Measurements from ENCODE around the gene EIF2S1.
"Not testable (repeated sequence)": the region's sequence is repeated elsewhere in the genome, so short reads cannot be mapped to it uniquely, and the experiment has no call there.

Gene EIF2S1

GRCh38 chr14:67411820-67412421 is 51.8 kb downstream of the EIF2S1 start, which contains the start of gene PLEK2:
Gene PLEK2, minus strand, starts transcription at chr14:67412165. Its CDS starts 106 bp downstream, at chr14:67412059.
- H3K4me3 ChIP-seq (ENCODE audit: low read depth, low read length) = peak within 1 kb of the TSS; percentile 57
- no peak for TF ChIP-seq CTCF (IDR thresholded peaks at IDR 0.05; ENCODE audit: insufficient read depth, low read length, missing control alignments)
- no peak for DNase-seq (ENCODE audit: low read depth, low spot score)
- ChIA-PET CTCF (interaction anchor here (0.8 to 4.1 kb wide), 3 partner anchors 16 to 159 kb away, joined by 3 to 34 read pairs (median 5); no protein-coding TSS in a partner anchor), POLR2A (no interaction called here)

DNA sequence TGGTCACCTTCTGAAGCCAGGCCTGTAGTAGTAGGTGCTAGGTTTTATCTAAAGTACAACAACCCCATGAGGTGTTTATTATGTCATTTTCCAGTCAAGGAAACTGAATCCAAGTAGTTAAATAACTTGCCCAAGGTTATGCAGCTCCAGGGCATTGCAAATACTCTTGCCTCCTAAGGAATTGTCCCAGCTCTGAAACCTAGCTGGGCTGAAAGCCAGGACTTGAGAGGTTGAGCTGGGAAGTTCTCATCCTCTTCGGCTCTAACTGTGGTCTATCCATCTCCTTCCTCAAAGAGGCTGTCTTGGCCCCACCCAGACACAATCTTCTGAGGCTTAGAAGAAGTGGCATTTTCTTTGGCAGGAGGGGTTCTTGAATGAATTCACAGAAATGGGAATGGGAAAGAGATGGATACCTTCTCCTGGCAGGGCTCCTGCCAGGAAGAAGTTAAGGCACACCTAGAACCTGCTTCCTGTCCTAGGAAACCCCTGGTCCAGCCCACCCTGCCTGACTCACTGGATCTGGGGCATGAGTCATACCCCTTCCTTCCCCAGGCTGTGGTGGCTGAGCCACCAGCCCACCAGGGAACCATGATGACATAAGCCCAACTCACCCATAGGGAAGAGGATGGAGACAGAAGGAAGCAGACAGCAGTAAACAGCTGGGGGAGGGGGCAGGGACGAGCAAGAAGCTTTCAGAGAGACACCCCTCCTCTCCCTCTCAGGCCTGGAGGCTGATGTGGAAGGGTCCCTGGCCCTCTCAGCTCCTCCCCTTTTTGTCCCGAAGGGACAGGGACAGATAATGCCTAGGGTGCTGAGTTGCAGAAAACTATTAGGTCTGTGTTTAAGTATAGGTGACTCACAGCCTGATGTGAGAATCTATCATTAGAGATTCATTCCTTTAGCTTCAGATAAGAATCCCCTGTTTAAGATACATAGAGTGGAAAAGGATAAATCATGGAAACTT is 54.0 kb downstream of the EIF2S1 start:
- ChIA-PET POLR2A (no interaction called here), CTCF (interaction anchor here (0.7 to 2.5 kb wide), 5 partner anchors 10 to 290 kb away, joined by 3 to 19 read pairs (median 4); partner anchors contain the start of genes ATP6V1D and EIF2S1)
- no peak for TF ChIP-seq CTCF (IDR thresholded peaks at IDR 0.05; ENCODE audit: insufficient read depth, low read length, missing control alignments)
- H3K4me3 ChIP-seq (ENCODE audit: low read depth, low read length) = no peak overlapping the region
- no peak for DNase-seq (ENCODE audit: low read depth, low spot score)

- H3K4me3 ChIP-seq (ENCODE audit: low read depth, low read length); POLR2A ChIA-PET: not testable (repeated sequence)
- CTCF ChIA-PET = interaction anchor here (1.8 to 4.9 kb wide), 3 partner anchors 11 to 111 kb away, joined by 6 to 68 read pairs (median 19); no protein-coding TSS in a partner anchor
These were observed 55.5 kb downstream of the EIF2S1 start for GRCh38 chr14:67415610-67416009.

GRCh38 chr14:67416085-67416484 is 56.0 kb downstream of the EIF2S1 start:
- DNase-seq (ENCODE audit: low read depth, low spot score) = no peak
- H3K4me3 ChIP-seq (ENCODE audit: low read depth, low read length) = no peak overlapping the region
- POLR2A ChIA-PET = no interaction called here
- CTCF ChIA-PET = interaction anchor here (1.8 to 4.9 kb wide), 2 partner anchors 10 to 110 kb away, joined by 6 to 68 read pairs; no protein-coding TSS in a partner anchor
- TF ChIP-seq CTCF (IDR thresholded peaks at IDR 0.05; ENCODE audit: insufficient read depth, low read length, missing control alignments) = no peak

More at GRCh38 chr14:67415610-67416009, 55.5 kb downstream of the EIF2S1 start:
- DNase-seq (ENCODE audit: low read depth, low spot score) = not testable (repeated sequence)

GRCh38 chr14:67416810-67417209 is 56.7 kb downstream of the EIF2S1 start:
- DNase-seq (ENCODE audit: low read depth, low spot score) = no peak
- POLR2A ChIA-PET = no interaction called here
- CTCF ChIA-PET = interaction anchor here (1.8 to 4.9 kb wide), 2 partner anchors 10 to 110 kb away, joined by 6 to 68 read pairs; no protein-coding TSS in a partner anchor
- no peak for TF ChIP-seq CTCF (IDR thresholded peaks at IDR 0.05; ENCODE audit: insufficient read depth, low read length, missing control alignments)
- no peak overlapping the region for H3K4me3 ChIP-seq (ENCODE audit: low read depth, low read length)

DNA sequence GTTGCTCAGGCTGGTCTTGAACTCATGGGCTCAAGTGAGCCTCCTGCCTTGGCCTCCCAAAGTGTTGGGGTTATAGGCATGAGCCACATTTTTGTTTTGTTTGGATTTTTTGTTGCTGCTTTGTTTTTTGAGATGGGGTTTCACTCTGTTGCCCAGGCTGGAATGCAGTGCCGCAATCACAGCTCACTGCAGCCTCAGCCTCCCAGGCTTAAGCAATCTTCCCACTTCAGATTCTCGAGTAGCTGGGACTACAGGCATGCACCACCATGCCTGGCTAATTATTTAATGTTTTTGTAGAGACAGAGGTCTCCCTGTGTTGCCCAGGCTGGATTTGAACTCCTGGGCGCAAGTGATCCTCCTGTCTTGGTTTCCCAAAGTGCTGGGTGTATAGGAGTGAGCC is 57.5 kb downstream of the EIF2S1 start:
- DNase-seq (ENCODE audit: low read depth, low spot score) = no peak
- POLR2A ChIA-PET = no interaction called here

More for the DNA sequence above, 57.5 kb downstream of the EIF2S1 start:
- no peak for TF ChIP-seq CTCF (IDR thresholded peaks at IDR 0.05; ENCODE audit: insufficient read depth, low read length, missing control alignments)
- CTCF ChIA-PET = interaction anchor here (4.9 to 17.3 kb wide), 2 partner anchors 9 to 159 kb away, joined by 68 to 582 read pairs; no protein-coding TSS in a partner anchor
- no peak overlapping the region for H3K4me3 ChIP-seq (ENCODE audit: low read depth, low read length)

Measured in AG04449 (cell line).